Stomach smooth muscle (tissue), 2 donors: ENCODE data around the gene DCHS2.

Experiments
- H3K27ac ChIP-seq: one replicate; pipeline ENCODE4 v1.7.0; 2013; ENCODE audit warnings: mild to moderate bottlenecking, low read length, inconsistent platforms
- H3K27me3 ChIP-seq, 2 donors: one replicate each; pipeline ENCODE4 v1.7.0; 2013; ENCODE audit warnings: low read length in 2 of 2; ENCODE audit not compliant: insufficient read depth in 2 of 2, control insufficient read depth in 1 of 2
- H3K36me3 ChIP-seq, 2 donors: one replicate each; pipeline ENCODE4 v1.7.0; 2013; ENCODE audit warnings: low read length in 2 of 2; ENCODE audit not compliant: control insufficient read depth in 2 of 2, insufficient read depth in 2 of 2
- H3K4me1 ChIP-seq: one replicate; pipeline ENCODE4 v1.7.0; 2013; ENCODE audit warnings: low read length; ENCODE audit not compliant: control insufficient read depth, insufficient read depth
- H3K4me3 ChIP-seq, 2 donors: one replicate each; pipeline ENCODE4 v1.7.0; 2013; ENCODE audit warnings: low read length in 2 of 2
- H3K9ac ChIP-seq, 2 donors: one replicate each; pipeline ENCODE4 v1.7.0; 2013; ENCODE audit warnings: low read length in 2 of 2, mild to moderate bottlenecking in 1 of 2
- H3K9me3 ChIP-seq, 2 donors: one replicate each; pipeline ENCODE4 v1.7.0; 2013; ENCODE audit warnings: low read length in 2 of 2; ENCODE audit not compliant: control insufficient read depth in 2 of 2
- donor health status: healthy.
- donor health status: Pancreatic carcinoma.

Gene DCHS2

DNA sequence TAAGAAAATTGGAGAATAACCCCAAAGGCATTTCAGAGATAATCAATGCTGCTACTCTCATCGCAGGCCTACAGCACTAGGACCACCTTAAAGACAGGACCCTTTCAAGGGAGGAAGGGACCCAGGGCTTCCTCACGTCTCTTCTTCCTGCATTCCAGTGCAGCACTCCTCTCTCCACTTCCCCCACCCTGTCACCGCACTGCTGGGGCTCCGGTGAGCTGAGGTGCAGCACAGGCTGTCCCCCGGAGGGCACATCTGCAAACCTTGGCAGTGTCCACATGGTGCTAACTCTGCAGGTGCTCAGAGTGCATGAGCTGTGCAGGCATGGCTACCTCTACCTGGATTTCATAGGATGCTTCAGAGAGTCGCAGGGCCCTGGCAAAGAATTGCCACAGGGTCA lies 305.6 kb downstream of the DCHS2 start:
- no peaks in the 10 kb centered on the region for H3K36me3 ChIP-seq
- H3K4me1 ChIP-seq: no peaks in the 10 kb centered on the region
- H3K9me3 ChIP-seq: no peaks in the 10 kb centered on the region
- no peaks in the 10 kb centered on the region for H3K27me3 ChIP-seq
- no peak overlapping the region for H3K9ac ChIP-seq
- H3K27ac ChIP-seq: no peak overlapping the region
- no peak overlapping the region for H3K4me3 ChIP-seq

DNA sequence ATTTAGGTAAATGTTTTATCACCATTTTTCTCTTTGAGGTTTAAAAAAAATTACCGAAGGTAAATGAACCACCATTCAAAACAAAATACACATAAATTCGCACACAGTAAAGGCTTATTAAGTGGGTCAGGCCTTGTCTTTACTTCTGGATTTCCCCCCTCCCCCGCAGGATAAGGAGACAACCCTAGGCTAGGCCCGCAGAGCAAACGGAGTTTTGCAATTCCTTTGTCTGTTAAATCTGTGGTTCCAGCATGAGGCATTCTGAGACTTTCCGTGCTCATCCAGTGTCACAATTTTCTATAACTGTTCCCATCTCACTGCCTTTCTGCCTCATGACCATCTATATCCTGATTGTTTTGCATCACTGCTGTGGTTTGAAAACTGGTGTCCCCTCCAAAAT lies 307.4 kb downstream of the DCHS2 start:
- no peak overlapping the region for H3K27ac ChIP-seq
- no peak overlapping the region for H3K4me3 ChIP-seq
- H3K9me3 ChIP-seq: no peaks in the 10 kb centered on the region
- no peaks in the 10 kb centered on the region for H3K36me3 ChIP-seq
- no peaks in the 10 kb centered on the region for H3K4me1 ChIP-seq
- no peak overlapping the region for H3K9ac ChIP-seq
- H3K27me3 ChIP-seq: no peaks in the 10 kb centered on the region

DNA sequence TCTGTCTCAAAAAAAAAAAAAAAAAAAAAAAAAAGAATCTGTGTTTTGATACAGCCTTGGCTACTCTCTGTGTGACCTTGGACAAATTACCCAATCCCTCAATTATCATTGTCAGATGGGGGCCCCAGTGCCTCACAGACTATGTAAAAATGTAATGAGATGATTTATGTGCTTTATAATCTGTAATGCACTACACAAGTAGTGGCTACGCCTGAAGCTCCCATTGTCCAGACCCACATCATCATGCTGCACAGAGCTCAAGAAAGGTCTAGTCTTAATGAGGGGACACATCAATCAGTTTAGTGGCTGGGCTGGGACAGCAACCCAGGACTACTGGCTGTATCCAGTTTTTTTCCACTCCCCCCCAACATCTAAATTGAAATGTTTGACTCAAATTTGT lies 308.3 kb downstream of the DCHS2 start:
- Histone ChIP-seq H3K36me3 (no peaks in the 10 kb centered on the region), H3K27ac (no peak overlapping the region), H3K9ac (no peak overlapping the region), H3K9me3 (no peaks in the 10 kb centered on the region), H3K4me3 (no peak overlapping the region), H3K4me1 (no peaks in the 10 kb centered on the region), H3K27me3 (no peaks in the 10 kb centered on the region)
